Central memory CD8-positive, alpha-beta T cell (primary cell): ENCODE measurements around the gene NDUFS1.
"Not testable (repeated sequence)": the region's sequence is repeated elsewhere in the genome, so short reads cannot be mapped to it uniquely, and the experiment has no call there.

Experiments
- ATAC-seq: fragments of 150-1000 bp; cut with Tn5 transposase; replicated peaks from 2 replicates; pipeline ENCODE4 v1.10.0; 2022; ENCODE audit warnings: mild to moderate bottlenecking, moderate FRiP score, moderate number of reproducible peaks; ENCODE audit not compliant: poor library complexity, severe bottlenecking; ENCODE audit errors: extremely low read depth
- DNase-seq, 2 donors: peaks; one replicate each; pipeline ENCODE4 v3.0.0; 2021; ENCODE audit warnings: low spot score in 2 of 2
- H3K27ac Mint-ChIP-seq: one replicate; pipeline ENCODE4 v1.8.0; 2022; ENCODE audit warnings: low read depth, mild to moderate bottlenecking, moderate library complexity, mixed read lengths
- H3K27me3 Mint-ChIP-seq: one replicate; pipeline ENCODE4 v1.8.0; 2022; ENCODE audit warnings: mixed read lengths
- H3K36me3 Mint-ChIP-seq: one replicate; pipeline ENCODE4 v1.8.0; 2022; ENCODE audit warnings: mild to moderate bottlenecking, moderate library complexity, mixed read lengths; ENCODE audit not compliant: insufficient read depth
- H3K4me1 Mint-ChIP-seq: one replicate; pipeline ENCODE4 v1.8.0; 2022; ENCODE audit warnings: mixed read lengths
- H3K4me3 Mint-ChIP-seq: one replicate; pipeline ENCODE4 v1.8.0; 2022; ENCODE audit warnings: mild to moderate bottlenecking, moderate library complexity, mixed read lengths
- H3K9me3 Mint-ChIP-seq: one replicate; pipeline ENCODE4 v1.8.0; 2022; ENCODE audit warnings: mixed read lengths

NDUFS1 gene

GRCh38 chr2:206159346-206160124 lies at the start of gene NDUFS1, which contains the start of gene EEF1B2:
Gene NDUFS1 (minus strand): TSS chr2:206159444. CDS start chr2:206153678, 5,766 bp downstream.
Gene EEF1B2 (plus strand): TSS chr2:206159895. CDS start chr2:206159980, 85 bp downstream.
- Mint-ChIP-seq H3K4me1 (peaks cover 40% of the 10 kb centered on the region), H3K4me3 (peak within 1 kb of the TSS; percentile 99), H3K27me3 (no peaks in the 10 kb centered on the region), H3K36me3 (peaks cover 48% of the 10 kb centered on the region), H3K9me3 (no peaks in the 10 kb centered on the region), H3K27ac (peak within 1 kb of the TSS; percentile 100)
- peak; percentile 85 for ATAC-seq
- peak; percentile 91 to 94 for DNase-seq

- ATAC-seq (no peak), DNase-seq (no peak)
- Mint-ChIP-seq H3K4me3 (no peak overlapping the region), H3K36me3 (no peaks in the 10 kb centered on the region), H3K27ac (no peak overlapping the region), H3K9me3 (no peaks in the 10 kb centered on the region), H3K27me3 (peaks cover 16% of the 10 kb centered on the region), H3K4me1 (no peaks in the 10 kb centered on the region)
These were observed 49.7 kb upstream of the NDUFS1 start for GRCh38 chr2:206208900-206209299.

GRCh38 chr2:206207316-206207715 lies 48.1 kb upstream of the NDUFS1 start:
- H3K27me3 Mint-ChIP-seq, result peaks cover 20% of the 10 kb centered on the region
- not testable (repeated sequence) for H3K4me3 Mint-ChIP-seq, ATAC-seq, H3K9me3 Mint-ChIP-seq, H3K4me1 Mint-ChIP-seq, DNase-seq, H3K36me3 Mint-ChIP-seq, H3K27ac Mint-ChIP-seq

GRCh38 chr2:206204710-206205109 lies 45.5 kb upstream of the NDUFS1 start:
- Mint-ChIP-seq H3K4me3 (no peak overlapping the region), H3K36me3 (no peaks in the 10 kb centered on the region), H3K27me3 (peaks cover 27% of the 10 kb centered on the region), H3K9me3 (no peaks in the 10 kb centered on the region), H3K27ac (no peak overlapping the region), H3K4me1 (no peaks in the 10 kb centered on the region)
- DNase-seq (no peak), ATAC-seq (no peak)

GRCh38 chr2:206203331-206203730 lies 44.1 kb upstream of the NDUFS1 start:
- Mint-ChIP-seq H3K4me1 (no peaks in the 10 kb centered on the region), H3K9me3 (no peaks in the 10 kb centered on the region), H3K4me3 (no peak overlapping the region), H3K36me3 (no peaks in the 10 kb centered on the region), H3K27ac (no peak overlapping the region), H3K27me3 (peaks cover 40% of the 10 kb centered on the region)
- DNase-seq (no peak), ATAC-seq (no peak)

GRCh38 chr2:206202446-206202845 lies 43.2 kb upstream of the NDUFS1 start:
- Mint-ChIP-seq H3K36me3 (no peaks in the 10 kb centered on the region), H3K27me3 (peaks cover 48% of the 10 kb centered on the region), H3K4me1 (no peaks in the 10 kb centered on the region), H3K27ac (no peak overlapping the region), H3K9me3 (no peaks in the 10 kb centered on the region), H3K4me3 (no peak overlapping the region)
- ATAC-seq (no peak), DNase-seq (no peak)

- DNase-seq (no peak), ATAC-seq (no peak)
- H3K36me3 Mint-ChIP-seq, result peaks cover 1% of the 10 kb centered on the region
- no peaks in the 10 kb centered on the region for H3K9me3 Mint-ChIP-seq
- H3K4me1 Mint-ChIP-seq, result no peaks in the 10 kb centered on the region
- no peak overlapping the region for H3K27ac Mint-ChIP-seq
- no peak overlapping the region for H3K4me3 Mint-ChIP-seq
- H3K27me3 Mint-ChIP-seq, result peaks cover 56% of the 10 kb centered on the region
These were observed 42.0 kb upstream of the NDUFS1 start for GRCh38 chr2:206201075-206201848.

GRCh38 chr2:206198677-206199076 lies 39.4 kb upstream of the NDUFS1 start:
- H3K27ac Mint-ChIP-seq, result no peak overlapping the region
- peaks cover 1% of the 10 kb centered on the region for H3K36me3 Mint-ChIP-seq
- ATAC-seq, result no peak
- DNase-seq, result no peak
- H3K4me1 Mint-ChIP-seq, result no peaks in the 10 kb centered on the region
- H3K27me3 Mint-ChIP-seq, result peaks cover 62% of the 10 kb centered on the region
- H3K9me3 Mint-ChIP-seq, result no peaks in the 10 kb centered on the region
- no peak overlapping the region for H3K4me3 Mint-ChIP-seq

- no peaks in the 10 kb centered on the region for H3K9me3 Mint-ChIP-seq
- H3K27ac Mint-ChIP-seq, result no peak overlapping the region
- H3K36me3 Mint-ChIP-seq, result peaks cover 1% of the 10 kb centered on the region
- H3K4me1 Mint-ChIP-seq, result no peaks in the 10 kb centered on the region
- DNase-seq, result no peak
- H3K27me3 Mint-ChIP-seq, result peaks cover 55% of the 10 kb centered on the region
- no peak for ATAC-seq
- H3K4me3 Mint-ChIP-seq, result no peak overlapping the region
These were observed 34.6 kb upstream of the NDUFS1 start for GRCh38 chr2:206193671-206194357.

GRCh38 chr2:206192157-206192556 lies 32.9 kb upstream of the NDUFS1 start:
- Mint-ChIP-seq H3K36me3 (peaks cover 1% of the 10 kb centered on the region), H3K27ac (no peak overlapping the region), H3K9me3 (no peaks in the 10 kb centered on the region), H3K4me3 (no peak overlapping the region), H3K27me3 (peaks cover 38% of the 10 kb centered on the region), H3K4me1 (no peaks in the 10 kb centered on the region)
- no peak for DNase-seq
- ATAC-seq, result no peak

GRCh38 chr2:206190689-206191088 lies 31.4 kb upstream of the NDUFS1 start:
- no peaks in the 10 kb centered on the region for H3K9me3 Mint-ChIP-seq
- ATAC-seq (no peak), DNase-seq (no peak)
- H3K4me3 Mint-ChIP-seq, result no peak overlapping the region
- H3K36me3 Mint-ChIP-seq, result no peaks in the 10 kb centered on the region
- no peaks in the 10 kb centered on the region for H3K4me1 Mint-ChIP-seq
- H3K27ac Mint-ChIP-seq, result no peak overlapping the region
- peaks cover 33% of the 10 kb centered on the region for H3K27me3 Mint-ChIP-seq

- ATAC-seq, result no peak
- Mint-ChIP-seq H3K36me3 (no peaks in the 10 kb centered on the region), H3K9me3 (no peaks in the 10 kb centered on the region), H3K4me1 (no peaks in the 10 kb centered on the region), H3K27me3 (peaks cover 28% of the 10 kb centered on the region), H3K27ac (no peak overlapping the region), H3K4me3 (no peak overlapping the region)
- DNase-seq, result no peak
These were observed 30.9 kb upstream of the NDUFS1 start for GRCh38 chr2:206190111-206190510.
